Measurements from ENCODE around the gene INSYN2A.

- TF ChIP-seq CTCF (IDR thresholded peaks at IDR 0.05) (no peak), POLR2AphosphoS5 (IDR thresholded peaks at IDR 0.05) (no peak), POLR2A (IDR thresholded peaks at IDR 0.05; ENCODE audit: low read depth) (no peak), EP300 (IDR thresholded peaks at IDR 0.05) (no peak)
Measured at GRCh38 chr10:127195041-127195506, 1.3 kb downstream of the INSYN2A start.
